ENCODE measurements around the gene CTSV.
"Not testable (repeated sequence)": the region's sequence is repeated elsewhere in the genome, so short reads cannot be mapped to it uniquely, and the experiment has no call there.

Gene CTSV

DNA sequence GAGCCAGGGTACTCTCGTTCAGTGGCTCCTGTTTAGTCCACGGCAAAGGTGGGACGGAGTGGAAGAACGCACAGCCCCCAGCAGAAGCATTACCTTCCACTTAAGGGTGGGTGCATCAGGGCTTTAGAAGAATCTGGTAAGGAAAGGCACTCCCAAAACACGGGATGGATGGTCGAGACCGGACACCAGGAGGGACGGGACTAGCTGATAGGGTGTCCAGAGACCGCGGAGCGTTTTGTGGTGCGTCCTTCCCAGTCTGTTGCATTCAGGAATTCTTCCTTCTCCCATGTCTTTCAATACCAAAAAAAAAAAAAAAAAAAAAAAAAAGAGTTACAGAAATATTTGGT is 545 bp upstream of the CTSV start:
- DNase-seq, result no peak

DNA sequence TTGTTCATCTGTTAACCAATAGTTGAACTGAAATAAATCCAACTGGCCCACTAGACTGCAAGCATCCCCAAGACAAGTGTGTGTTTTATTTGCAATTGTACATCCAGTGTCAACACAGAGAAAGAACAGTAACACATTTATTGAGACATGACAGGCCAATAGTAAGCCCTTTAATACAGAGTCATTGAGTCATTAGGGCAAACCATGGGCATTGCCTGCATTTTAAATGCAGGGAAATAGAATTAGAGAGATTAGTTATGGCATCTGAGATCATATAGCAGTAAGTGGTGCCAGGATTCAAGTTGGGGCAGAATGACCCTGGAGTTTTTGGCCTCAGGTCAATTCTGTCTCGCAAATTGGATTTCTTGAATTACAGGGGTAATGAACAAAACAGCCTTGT is 15.4 kb downstream of the CTSV start:
- DNase-seq, result not testable (repeated sequence)

DNA sequence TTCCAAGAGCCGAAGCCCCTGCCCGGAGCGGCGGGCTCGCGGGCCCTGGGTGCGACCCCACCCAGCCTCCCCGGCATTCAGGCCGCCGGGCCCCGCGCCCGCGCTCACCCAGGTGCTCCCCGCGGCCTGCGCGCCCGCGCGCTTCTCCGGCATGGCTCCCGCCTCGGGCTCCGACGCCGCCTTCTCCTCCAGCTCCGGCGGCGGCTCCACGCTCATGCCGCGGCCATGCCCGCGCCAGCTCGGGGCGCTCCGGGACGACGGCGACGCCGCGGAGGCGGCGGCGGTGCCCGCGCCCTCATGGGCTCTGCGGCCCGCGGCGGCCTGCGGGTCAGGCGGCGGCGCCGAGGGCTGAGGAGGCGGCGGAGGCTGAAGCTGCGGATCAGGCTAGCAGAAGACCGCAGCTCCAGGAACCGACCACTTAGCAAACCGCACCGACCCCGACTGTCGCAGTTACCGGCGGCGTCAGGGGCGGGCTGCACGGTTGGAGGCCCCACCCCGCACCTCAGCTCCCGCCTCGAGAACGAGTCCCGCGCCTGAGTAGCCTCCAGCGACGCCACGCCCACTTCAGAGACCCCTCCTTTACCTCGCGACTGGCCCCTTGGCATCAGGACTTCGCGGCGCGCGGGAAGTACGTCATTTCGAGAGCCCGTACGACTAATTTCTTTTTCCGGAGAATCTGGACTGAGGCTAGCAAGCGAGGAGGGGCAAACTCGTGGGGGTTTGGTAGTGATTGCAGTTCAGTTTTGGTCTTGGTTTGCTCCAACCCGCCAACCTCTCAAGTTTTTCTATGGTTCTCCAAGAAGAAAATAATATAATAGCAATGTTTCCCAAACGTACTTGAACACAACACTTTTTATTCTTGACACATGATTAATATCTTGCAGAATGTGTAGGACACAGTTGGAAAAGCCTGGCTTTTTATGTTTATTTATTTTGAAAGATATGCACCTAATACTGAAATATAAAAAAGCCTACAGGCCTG is 25.5 kb downstream of the CTSV start:
- DNase-seq, result peak; percentile 85

DNA sequence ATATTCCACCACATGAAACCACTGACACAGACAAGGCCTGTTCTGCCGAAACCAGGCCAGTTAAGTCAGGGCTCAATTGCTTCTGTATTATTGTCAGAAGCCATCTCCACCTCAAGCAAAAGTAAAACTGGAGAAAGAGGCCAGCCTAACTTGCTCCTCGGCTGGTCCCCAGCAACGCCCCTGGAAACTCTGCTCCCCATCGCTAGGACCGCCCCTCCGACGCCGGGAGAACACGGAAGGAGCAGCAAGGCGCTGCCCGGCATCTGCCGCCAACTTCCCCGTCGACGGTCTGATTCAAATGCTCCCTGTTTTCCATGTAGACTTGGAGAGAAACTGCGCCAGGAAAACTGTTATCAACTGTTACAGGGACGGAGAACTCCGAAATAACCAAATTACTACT is 26.3 kb downstream of the CTSV start:
- peak; percentile 10 for DNase-seq

DNA sequence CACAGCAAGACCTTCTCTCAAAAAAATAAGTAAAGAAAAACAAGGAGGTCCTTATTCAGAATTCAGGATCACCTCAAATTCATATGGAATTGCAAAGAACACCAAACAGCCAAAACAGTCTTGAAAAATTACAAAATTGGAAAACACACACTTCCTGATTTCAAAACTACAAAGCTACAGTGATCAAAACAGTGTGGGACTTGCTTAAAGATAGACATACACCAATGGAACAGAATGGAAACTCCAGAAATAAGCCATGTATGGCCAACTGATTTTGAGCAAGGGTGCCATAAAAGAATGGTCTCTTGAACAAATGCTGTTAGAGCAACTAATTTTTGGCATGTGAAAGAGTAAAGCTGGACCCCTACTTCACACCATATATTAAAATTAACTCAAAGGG is 36.7 kb downstream of the CTSV start:
- not testable (repeated sequence) for DNase-seq

DNA sequence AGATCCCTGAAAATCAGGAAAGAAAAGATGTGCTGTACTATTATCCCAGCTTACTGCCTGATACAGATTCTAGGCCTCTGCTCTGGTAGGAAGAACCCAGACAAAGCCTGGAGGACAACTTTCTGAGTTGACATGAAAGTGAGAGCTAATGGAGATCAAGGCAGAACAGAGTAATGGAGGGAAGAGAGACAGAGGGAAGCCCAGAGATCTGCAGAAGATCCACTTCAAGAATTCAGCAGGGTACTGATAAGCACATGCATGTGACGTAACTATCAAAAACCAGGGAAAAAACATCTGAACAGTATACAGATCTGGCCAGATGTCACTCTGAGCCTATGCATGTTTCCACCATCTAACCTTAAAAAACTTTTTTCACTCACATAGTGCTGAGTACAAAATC is 37.6 kb downstream of the CTSV start:
- DNase-seq, result not testable (repeated sequence)

DNA sequence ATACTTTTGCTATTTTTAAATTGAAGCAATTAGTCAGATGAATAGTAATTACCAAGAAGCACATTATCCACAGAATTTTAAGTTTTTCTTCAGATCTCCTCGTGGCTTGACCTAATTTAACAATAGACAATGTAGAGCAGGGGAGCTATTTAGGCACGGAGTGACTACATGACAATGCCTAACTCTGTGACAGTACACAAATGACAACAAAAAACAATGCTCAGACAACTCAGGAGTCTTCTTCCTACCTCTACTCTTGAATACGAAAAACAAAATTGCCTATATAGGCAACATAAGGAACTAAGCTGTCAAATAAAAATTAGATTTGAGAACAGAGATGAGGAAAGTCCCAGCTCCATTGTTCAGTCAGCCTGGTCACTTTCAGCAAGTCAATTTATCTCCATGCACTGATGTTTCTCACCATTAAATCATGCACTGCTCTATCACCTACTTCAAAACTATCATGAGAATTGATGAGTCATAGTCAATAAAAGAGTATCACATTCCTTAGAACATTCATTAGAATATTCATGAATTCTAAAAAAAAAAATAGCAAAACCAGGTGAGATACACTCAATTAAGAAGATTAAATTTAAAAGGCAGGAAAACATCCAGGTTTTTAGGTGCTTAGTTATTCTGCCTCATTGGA is 38.7 kb downstream of the CTSV start:
- not testable (repeated sequence) for DNase-seq

DNA sequence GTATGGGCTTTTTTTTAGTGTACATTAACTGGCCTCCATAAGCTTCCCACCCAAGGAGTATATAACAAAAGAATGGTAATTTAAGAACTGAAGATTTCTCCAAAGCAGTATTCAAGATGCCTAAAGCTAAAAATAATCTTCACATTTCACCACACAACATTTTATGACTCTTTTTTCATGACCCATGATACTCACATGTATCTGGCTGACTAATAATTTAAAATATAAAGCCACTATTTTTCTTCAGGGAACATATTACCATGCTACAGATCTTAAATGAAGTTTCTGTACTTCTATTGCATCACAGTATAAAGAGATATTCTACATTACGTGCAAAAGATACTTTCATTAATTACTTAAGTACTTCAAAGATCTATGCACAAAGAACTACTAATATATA is 39.2 kb downstream of the CTSV start:
- not testable (repeated sequence) for DNase-seq

DNA sequence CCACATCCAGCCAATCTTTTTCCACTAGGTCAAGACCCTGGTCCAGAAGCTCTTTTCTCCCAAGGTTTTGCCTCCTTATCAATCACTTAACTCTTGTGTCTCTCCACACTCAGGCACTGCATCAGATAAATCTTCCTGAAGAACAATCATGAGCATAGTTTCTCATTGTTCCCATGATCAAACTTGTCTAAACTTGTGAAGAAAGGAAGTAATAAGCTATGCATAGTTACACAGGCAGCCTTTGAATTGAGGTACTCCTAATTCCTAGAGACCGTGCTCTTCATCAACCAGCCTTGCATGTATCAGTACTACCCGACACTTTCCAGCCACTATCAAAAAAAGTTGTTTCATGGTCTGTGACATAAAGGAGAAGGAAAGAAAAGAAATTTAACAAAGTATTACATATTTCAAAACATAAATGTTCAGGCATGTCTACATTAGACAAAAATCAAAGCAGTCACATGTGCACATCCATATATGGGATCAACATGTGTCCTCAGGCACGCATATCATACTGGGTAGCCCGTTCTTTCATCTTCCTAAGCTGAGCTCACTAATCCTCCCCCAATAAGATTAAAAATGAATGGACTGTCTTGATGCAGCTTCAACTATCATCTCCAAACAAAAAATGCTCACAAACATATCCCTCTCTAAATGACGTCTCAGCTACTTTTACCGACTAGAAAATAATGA is 41.8 kb downstream of the CTSV start:
- DNase-seq, result not testable (repeated sequence)

DNA sequence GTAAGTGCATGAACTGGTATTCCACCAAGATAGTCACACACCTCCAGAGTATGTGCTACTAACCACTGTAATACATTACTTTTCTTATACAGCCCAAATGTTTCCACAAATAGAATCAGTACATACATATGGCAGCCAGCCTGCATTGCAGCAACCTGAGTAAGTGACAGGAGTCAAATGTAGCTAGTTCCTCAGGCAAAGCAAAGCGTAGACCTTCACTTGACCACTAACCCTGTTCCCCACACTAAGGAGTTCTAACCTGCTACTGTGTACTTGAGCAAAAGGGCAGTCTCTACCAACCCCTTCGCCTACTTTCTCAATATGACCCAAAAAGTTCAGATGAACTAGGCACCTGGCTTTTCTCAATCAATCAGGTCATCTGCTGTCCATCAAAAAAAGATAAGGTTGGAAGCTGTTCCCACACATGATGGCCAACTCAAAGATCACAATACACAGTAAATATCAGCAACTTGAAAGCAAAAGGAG is 44.4 kb downstream of the CTSV start:
- DNase-seq, result not testable (repeated sequence)

DNA sequence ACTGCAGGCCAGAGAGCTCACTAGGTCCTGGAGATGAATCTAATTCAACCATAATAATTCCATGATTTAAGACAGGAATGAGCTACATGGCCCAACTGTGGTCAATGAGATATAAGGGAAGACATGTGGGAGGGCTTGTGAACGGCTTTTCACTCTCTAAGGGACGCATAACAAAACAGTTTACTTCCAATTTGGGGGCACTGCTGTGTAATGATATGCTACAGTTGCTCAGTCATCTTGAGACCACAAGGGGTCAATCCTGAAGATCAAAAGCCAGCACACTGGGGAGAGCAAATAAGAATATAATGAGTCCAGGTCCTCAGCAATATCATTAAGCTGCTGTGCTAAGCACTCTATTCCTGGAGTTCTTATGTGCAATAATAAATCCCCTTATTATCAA is 46.6 kb downstream of the CTSV start:
- DNase-seq, result not testable (repeated sequence)

DNA sequence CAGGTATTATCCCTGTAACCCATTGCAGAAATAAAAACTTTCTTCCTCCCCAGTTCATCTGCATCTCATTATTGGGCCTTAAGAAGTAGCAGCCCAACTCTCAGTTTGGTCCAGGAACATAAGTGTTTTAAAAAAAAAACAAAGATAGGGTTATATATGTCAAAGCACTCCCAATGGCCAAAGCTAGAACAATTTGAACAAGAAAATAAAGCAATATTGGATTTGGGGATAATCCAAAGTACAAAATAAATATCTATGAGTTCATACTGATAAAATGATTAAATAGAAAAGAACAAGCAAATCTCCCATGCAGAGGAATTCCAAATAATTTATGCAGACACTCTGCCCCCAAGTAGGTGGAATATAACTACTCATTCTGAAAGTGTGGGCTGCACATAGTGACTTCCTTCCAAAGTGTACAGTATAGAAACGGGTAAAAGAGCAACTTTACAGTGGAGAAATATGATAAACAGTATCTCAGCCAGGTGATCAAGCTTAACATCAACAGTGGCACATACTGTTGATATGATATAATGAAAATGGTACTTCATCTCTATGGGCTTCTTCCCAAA is 49.1 kb downstream of the CTSV start:
- DNase-seq, result not testable (repeated sequence)

DNA sequence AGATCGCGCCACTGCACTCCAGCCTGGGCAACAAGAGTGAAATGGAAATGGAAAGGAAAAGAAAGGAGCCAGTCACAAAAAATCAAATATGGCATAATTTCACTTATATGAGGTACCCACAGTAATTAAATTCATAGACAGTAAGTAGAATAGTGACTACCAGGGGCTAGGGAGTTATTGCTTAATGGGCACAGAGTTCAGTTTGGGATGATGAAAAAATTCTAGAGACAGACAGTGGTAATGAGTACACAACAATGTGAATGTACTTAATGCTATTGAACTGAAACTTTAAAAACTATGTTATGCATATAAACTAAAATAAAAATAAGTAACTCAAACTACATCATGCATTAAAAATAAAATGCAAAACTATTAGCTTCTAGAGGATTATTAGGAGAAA is 54.1 kb downstream of the CTSV start:
- DNase-seq, result not testable (repeated sequence)

DNA sequence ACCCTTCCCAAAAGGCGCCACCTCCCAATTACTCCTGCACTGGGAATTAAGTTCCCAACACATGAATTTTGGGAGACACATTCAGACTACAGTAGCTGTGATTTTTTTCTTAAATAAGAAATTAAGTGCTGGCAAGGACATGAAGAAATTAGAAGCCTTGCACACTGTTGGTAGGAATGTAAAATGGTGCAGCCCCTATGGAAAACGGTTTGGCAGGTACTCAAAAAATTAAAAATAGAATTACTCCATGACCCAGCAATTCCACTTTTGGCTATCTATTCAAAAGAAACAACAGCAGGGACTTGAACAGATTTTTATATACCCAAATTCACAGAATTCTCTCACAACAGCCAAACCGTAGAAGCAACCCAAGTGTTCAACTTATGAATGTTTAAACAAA is 54.8 kb downstream of the CTSV start:
- DNase-seq, result not testable (repeated sequence)

DNA sequence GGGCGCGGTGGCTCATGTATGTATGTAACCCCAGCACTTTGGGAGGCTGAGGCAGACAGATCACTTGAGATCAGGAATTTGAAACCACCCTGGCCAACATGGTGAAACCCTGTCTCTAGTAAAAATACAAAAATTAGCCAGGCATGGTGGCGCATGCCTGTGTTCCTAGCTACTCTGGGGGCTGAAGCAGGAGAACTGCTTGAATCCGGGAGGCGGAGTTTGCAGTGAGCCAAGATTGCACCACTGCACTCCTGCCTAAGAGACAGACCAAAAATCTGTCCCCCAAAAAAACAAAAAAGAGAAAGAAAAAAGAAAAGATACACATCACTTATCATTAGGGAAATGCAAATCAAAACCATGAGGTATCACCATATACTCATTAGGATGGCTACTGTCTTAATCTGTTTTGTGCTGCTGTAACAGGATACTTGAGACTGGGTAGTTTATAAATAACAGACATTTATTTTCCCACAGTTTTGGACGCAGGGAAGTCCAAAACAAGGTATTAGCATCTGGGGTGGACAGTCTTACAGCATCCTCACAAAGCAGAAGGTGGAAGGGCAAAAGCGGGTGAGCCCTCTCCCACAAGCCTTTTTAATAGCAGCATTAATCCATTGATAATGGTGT is 55.3 kb downstream of the CTSV start:
- DNase-seq, result not testable (repeated sequence)
